Renal pelvis (tissue), 4 donors: ENCODE results near the gene CYB561D1. TPM values are rescaled to one million over a fixed set of nuclear protein-coding genes. Genes with fewer than 3 reads are reported as not detected.
A peak's percentile ranks its signal among the peaks of the same experiment; 100 is the strongest.

ENCODE experiments used
- DNase-seq: peaks from one replicate; pipeline ENCODE4 v3.0.0-alpha.2; 2013
- polyA plus RNA-seq, 3 donors: library from polyadenylated mRNA; unstranded; fragments of 120-200 nt; gene quantifications; one replicate each; pipeline ENCODE4 v1.2.1, GENCODE V29; 2013; ENCODE audit not compliant: insufficient read length in 3 of 3

CYB561D1 gene
- polyA plus RNA-seq, 3 donors, result 9.7 to 14.0 (median 10.6) TPM

DNA sequence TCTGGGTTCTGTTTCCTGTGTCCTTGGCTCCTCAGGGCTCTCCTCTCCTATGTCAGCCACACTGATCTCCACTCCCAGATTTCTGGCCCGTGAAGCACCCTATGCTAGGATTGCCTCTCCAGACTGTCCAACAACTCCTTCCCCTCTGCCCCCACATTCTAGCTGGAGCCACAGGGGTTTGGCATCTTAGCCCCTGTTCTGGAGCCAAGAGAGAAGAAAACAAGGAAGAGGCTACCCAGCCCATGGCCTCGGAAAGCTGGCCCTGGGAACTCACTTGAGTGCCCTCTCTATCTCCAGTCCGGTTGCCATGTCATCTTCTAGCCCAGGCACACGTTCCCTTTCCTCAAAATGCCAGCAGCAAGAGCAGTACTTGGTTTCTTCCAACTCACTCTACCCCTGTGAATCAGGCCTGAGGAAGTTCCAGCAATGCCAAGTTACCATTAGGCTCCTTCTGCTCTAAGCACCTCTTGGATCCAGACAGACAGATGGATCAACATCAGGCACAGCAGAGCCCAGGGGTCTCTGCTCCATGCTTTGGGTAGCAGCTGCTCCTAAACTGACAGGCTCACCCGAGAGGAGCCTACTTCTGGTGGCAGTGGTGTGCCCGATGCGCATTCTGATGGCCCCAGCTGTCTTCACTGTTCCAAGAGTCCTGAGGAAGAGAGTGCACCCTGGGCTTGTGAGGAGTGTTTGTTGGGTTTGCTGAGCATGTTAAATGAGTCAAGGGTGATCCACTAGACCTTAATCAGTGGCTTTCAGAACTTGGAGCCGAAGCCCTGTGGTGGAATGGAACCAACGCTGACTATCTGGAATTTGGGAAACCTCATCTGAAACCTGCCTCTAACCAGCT, 34.2 kb downstream of the CYB561D1 start:
- DNase-seq, result no peak

DNA sequence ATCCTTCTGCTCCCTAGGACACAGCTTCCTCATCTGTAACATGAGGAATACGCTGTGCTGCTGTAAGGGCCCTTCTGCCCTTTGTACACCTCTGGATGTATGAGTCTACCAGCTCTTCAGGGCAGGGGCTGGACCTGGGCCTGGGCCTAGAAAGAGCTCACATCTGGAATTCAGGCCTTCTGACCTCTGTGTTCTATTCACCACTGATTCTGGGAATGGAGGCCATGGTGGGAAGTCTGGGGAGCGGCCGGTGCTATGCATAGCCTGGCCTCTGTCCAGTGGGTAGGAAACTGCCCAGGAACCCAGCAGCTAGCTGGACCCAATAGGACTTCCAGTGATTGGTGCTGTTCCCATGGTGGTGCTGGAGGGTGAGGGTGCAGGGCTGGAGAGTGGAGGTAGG, 34.8 kb downstream of the CYB561D1 start:
- DNase-seq, result no peak

DNA sequence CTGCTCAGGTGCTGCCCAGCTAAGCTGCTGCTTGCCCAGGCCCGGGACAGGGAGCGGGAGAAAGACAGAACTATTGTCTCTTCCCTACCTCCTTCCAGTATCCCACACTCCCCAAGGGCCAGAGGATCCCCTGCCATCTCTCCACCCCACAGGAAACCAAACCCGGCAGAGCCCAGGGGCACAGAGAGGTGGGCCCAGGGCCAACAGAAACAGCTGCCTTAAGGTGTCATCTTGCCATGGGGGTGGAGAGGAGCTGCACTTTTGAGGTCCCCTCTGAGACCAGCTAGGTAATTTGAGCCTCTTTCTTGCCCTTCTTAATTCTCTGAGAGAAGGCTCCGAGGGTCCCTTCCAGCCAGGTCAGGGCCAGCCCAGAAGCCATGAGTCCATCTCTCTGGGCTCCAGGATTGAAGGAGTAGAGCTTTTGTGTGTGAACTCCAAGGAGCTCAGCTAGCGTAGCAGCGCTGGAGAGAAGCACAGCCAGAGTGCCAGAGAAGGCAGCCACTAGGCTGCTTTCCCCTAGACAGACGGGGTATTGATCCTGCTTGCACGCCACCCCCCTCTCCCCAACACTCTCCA, 36.1 kb downstream of the CYB561D1 start:
- no peak for DNase-seq

DNA sequence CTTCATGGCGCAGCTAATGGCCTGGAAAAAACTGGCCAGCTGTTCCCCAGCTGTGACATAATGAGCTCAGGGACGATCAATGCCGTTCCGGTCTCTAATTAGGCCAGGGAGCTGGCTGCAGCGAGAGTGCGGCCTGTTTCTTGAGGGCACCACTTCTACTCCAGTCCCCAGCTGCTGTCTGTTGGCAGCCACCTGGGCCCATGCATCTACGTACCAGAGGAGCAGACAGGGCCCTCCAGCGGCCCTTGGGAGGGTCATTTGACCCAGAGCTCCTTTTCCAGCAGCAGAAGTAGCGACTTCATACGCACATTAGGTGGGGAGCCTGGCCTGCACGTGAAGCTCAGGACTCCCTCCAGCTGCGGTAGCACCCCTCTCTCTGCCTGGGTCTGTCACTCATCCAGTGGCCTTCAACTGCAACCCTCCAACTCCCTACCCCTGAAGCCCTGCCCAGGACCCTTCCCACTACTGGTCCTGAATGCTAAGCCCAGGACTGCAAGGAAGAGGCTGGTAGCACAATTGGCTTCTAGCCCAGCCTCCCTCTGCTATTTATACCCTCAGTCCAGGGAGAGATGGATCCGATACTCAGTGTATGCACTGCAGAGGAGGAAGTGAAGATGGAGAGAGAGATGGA, 36.7 kb downstream of the CYB561D1 start:
- no peak for DNase-seq

DNA sequence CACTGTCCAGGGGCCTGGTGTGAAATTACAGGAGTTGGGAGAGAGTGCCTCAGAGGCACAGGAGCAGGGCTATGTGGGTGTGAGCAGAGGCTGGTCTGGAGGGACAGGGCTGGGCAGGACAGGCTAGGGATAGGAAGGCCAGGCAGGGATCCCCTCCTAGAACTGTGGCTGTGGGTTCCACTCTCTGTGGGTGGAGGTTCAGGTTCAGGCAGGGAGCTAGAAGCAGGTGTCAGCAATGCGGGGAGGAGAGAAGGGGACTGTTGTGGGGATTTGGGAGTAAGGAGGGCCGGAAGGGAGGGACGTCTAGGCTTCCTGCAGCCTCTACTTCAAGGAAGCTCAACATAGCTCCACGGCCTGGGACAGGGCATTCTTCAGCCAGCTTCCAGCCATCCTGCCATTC, 37.5 kb downstream of the CYB561D1 start:
- DNase-seq, result no peak

DNA sequence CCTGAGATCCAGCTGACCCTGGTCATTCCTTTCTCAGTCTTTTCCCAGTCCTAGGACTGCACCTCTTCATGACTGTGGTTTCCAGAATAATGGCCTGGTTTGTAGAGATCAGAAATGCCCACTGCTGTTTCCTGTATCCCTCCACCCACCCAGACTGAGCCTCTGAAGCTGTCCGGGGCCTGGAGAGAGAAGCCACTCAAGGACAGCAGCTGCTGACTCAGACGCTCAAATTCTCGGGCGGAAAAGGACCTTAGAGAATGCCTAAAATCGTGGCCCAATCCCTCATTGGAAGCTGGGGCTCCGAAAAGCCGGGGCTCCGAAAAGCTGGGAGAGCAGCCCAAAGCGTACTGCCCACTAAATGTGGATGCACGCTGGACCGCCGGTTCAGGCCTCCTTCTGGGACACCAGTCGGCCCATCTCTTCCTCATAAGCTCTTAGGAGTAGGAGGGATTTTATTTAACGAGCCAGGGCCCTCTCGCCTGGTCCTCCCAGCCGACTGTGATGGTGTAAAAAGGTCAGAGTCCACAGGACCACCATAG, 38.0 kb downstream of the CYB561D1 start:
- no peak for DNase-seq

DNA sequence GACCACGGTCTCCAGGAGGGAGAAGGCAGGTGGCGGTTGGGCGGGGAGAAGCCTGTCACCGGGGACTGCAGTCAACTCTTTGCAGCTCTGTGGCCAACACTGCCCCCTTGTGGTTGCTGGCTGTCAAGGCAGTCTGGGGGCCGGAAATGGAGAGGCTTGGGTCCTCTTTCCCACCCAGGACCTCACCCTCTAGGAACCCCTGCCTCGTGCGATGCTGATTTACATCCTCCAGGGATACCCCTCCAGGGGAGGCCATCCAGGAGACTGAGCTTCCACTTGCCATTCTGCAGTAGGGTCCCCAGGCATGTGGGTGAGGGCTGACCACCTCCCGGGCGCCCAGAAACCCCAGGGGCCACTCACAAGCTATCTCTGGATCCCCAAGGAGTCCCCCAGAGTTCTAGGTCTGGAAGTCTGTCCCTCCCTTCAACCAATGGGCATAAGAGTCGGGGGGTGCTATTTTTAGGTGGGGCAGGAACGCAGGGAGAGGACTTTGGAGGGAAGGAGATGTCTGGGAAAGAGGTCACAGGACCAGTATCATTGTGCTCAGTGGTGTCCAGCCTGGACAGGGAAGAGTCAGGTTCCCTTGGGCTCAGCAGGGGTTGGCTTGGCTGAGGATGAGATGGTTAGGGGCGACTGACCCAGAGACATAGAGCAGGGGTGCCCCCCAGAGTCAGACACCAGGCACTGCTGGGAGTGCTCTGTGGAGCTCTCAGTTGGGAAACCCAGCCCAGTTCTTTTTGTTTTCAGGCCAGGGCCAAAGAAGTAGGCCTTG, 38.7 kb downstream of the CYB561D1 start:
- no peak for DNase-seq

DNA sequence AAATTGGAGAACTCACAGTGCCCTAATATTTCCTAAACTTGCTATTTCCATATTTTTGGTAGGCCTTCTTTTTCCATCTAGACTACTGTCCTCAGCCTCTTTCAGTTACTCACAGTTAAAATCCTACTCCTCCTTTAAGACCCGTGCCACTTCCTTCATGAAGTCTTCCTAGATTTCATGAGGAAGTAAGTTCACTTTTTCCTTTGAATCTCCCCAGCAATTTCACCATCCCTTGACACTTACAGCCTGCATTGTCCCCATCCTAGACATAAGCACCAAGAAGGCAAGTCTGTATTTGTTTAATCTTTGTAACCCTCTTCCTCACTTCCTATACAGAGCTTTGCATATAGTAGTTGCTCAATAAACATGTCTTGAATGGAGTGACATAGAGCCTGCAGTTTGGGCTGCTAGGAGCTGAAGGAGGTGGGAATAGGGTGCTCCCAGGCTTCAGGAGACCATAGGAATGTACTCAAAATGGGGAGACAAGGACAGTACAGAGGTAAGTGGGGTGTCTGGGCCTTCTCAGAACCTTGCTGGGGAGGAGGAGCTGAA, 40.5 kb downstream of the CYB561D1 start:
- DNase-seq, result no peak

DNA sequence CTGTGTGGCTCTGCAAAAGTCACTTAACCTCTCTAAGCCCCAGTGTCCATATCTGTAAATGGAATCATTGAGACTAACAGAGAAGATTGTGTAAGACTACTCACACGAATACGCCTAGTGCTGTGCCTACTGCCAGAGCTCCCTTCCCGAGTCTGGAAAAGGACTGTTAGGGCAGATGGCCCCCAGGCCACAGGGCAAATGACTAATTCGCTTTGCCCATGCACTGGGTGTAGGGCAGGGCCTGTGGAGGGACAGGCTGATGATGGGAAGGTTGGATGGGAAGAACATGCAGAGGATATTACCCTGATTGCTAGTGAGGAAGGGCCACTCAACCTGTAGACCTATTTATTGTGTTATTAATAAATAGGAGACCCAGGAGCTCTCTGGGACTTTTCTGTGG, 41.6 kb downstream of the CYB561D1 start:
- no peak for DNase-seq

DNA sequence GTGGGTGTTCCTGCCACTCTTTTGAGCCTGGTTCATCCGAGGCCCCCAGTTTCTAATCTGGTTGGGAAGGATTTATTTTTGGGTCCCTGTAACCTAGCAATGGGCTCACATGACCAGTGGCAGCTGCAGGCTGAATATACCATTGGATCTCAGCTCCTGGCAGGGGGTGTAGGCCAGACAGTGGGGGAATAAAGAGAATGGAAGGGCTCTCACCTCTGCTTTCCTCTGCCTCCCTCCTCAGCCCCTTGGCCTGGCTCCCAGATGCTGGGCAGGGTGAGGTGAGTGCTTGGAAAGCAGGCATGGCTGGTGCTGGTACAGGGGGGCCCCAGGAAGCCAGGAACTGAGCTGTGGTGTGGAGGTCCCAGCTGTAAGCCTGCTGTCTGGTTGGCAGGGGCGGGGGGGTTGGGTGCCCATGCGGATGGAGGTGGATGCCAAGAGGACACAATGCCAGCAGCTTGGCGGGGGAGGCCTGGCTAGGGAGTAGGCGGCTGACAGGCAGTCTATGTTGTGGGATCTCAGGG, 42.1 kb downstream of the CYB561D1 start:
- no peak for DNase-seq

DNA sequence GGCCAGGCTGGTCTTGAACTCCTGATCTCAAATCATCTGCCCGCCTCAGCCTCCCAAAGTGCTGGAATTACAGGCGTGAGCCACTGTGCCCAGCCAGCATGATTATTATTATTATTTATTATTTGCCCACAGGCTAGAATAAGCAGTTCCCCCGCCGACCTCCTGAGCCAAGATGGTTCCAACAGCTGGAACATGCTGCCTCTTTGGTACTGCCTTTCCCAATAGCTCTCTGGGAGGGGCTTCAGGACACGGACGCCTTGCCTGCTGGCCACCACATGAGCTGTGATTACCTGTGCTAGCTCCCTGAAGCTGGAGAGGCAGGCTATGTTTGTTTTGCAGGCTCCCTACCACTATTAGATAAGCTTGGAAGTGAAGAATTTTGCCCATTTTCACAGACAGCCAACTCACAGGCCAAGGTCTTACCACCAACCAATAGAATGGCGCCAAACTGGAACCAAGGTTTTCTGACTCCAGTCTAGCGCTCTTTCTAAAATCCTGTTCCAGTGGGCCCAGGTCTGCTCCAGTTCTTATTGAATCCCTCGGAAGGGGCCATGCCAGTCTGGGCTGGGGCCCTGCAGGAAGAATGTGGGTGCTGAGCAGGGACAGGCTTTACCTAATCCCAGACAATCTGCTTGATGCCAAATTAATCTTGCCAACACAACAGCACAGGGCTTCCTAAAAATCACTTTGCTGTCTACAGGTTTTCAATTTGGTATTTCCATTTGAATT, 43.7 kb downstream of the CYB561D1 start:
- no peak for DNase-seq

DNA sequence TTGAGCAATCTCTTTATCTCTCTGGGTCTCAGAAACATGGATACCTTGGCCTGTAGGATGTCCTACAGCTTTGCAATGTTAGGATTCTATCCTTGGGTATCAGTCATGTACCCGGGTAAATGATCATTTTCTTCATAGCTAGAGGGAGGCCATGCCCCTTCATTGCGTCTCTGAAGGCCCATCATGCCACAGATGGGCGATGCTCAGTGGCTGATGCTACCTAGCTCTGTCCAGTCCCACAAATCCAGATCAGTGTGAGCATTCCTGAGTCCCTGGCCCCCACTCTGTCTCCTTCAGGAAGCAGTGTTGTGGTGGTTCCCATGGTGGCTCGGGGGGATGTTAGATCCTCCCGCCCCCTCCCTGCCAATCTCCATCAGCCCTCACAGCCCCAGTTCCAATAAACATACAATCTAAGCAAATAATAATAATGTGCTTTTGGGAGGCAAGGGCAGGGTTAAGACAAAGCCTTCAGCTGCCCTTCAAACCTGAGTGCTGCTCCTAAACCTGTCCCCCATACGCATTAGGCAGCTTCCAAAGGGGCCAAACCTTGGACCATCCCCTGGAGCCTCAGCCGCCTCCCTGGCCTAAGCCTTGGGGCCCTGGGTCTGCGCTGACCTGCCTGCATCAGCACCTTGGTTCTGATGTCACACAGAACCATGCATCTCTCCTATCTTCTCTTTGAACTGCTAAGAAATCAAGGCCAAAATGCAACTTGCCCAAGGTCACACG, 45.1 kb downstream of the CYB561D1 start:
- DNase-seq, result no peak

DNA sequence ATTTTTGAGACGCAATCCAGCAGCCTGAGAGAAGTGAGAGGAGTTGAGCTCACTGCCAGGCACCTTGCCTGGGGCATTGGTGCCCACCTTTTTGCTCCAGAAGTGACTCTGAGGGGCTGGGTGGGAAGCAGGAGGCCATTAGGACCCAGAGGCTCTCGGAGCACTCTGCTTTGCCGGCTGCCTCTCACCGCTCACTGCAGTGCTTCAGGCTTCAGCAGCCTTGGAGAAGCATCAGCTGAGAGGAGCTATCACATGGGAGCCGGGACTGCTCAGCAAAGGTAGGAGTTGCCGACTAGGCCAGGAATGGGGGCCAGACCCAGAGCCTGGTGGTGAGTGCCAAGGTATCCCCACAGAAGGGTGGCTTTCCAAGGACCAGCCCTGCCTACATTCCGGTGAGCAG, 45.8 kb downstream of the CYB561D1 start, which contains the start of gene GPR61:
TSS of gene GPR61 (plus strand) at position 197 of the 400 bp plus-strand sequence. CDS start 3,151 bp downstream, outside the sequence.
- DNase-seq, result no peak

DNA sequence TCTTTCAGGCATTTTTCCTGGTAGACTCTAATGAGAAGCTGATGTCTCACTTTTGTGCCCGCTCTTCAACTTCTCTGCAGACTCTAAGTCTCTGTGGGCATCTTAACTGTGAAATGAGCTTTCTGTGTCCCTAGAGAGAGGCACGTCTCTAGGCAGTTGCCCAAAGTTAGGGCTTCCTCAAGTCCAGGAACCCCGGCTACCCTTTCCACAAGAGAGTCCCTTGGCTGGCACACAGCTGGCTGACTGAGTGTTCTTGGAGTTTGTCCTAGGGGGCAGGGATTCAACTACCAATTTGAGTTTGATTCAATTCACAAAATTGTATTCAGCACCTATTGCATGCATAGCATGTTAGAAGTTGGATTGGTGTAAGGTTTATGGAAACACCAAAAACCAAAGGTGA, 47.2 kb downstream of the CYB561D1 start:
- no peak for DNase-seq

DNA sequence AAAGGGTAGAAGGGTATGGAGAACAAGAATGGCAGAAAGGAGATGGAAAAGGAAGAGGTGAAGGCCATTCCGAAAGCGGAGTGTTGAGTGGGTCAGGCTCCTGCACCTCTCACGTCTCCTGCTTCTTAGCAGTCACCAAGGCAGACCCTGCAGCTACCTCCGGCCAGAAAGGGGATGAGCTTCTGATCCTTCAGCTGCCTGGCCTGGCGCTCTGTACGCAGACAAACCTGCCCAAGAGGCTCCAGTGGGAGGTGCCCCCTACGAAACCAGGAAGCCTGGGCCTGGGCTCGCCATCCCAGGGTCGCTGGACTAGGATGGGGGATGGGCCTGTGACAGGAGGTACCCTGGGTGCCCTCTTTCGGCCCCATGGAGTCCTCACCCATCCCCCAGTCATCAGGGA, 48.8 kb downstream of the CYB561D1 start:
- DNase-seq, result no peak

DNA sequence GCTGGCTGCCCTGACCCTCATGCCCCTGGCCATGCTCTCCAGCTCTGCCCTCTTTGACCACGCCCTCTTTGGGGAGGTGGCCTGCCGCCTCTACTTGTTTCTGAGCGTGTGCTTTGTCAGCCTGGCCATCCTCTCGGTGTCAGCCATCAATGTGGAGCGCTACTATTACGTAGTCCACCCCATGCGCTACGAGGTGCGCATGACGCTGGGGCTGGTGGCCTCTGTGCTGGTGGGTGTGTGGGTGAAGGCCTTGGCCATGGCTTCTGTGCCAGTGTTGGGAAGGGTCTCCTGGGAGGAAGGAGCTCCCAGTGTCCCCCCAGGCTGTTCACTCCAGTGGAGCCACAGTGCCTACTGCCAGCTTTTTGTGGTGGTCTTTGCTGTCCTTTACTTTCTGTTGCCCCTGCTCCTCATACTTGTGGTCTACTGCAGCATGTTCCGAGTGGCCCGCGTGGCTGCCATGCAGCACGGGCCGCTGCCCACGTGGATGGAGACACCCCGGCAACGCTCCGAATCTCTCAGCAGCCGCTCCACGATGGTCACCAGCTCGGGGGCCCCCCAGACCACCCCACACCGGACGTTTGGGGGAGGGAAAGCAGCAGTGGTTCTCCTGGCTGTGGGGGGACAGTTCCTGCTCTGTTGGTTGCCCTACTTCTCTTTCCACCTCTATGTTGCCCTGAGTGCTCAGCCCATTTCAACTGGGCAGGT, 49.5 kb downstream of the CYB561D1 start:
- DNase-seq, result no peak

DNA sequence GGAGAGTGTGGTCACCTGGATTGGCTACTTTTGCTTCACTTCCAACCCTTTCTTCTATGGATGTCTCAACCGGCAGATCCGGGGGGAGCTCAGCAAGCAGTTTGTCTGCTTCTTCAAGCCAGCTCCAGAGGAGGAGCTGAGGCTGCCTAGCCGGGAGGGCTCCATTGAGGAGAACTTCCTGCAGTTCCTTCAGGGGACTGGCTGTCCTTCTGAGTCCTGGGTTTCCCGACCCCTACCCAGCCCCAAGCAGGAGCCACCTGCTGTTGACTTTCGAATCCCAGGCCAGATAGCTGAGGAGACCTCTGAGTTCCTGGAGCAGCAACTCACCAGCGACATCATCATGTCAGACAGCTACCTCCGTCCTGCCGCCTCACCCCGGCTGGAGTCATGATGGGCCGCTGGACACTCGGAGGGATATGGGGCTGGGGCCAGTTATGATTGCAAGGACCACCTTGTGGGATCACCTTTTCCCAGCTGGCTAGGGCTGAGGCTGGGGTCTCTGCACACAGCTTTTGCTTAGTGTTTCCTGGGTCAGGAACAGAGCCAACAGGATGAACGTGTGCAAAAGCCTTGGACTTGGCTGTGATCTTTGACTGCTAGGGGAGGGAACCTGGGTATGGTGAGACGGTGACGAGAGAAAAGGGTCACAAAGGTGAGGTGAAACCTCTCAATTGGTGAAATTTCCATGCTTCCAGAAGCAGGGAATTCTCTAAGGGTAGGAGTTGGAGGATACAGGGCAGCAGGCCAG, 50.3 kb downstream of the CYB561D1 start:
- DNase-seq, result no peak

DNA sequence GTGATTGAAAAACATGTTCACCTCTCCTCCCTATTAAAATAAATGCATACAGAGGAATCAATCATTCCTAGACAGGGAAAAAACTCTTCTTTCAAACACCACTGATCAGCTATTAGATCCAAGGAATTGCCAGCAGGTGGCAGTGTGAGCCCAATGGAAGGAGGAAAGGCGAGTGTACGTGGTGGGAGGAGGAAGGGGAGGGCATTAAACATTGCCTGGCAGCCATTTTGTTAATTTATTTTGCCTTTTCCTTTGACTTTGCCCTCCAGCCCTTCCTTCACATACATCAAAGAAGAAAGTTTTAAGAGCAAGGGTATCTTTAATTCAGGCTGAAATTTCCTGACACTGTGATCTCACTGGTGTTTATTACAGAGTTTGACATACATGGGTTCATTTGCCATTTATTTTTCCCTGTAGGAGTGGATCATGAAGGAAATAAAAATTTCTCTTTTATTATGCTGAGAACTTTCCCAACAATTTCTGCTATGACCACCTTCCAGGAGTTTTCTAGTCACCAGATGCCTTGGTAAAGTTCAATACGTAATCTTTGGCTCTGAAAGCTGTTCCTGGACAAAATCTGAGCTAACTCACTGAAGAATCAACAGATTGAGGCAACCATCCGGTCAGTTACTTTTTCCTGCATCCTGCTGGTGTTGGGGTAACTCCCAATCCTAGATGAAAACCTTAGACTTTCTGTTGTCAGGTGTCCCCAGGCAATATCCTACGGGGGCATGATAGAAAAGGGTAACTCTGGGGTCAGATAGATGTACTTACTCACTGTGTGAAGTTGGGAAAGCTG, 52.6 kb downstream of the CYB561D1 start:
- peak; percentile 92 for DNase-seq
